Activated CD8-positive, alpha-beta memory T cell treated with anti-CD3 and anti-CD28 coated beads for 1 hour (primary cell): ENCODE results near the gene ODF4.
"Not testable (repeated sequence)": the region's sequence is repeated elsewhere in the genome, so short reads cannot be mapped to it uniquely, and the experiment has no call there.

Source experiments
- DNase-seq, 2 donors: peaks; one replicate each; pipeline ENCODE4 v3.0.0-alpha.2; 2020; ENCODE audit warnings: low read depth in 1 of 2; ENCODE audit errors: extremely low read depth in 1 of 2

The ODF4 gene

GRCh38 chr17:8324923-8325322 lies 14.7 kb upstream of the ODF4 start:
- no peak for DNase-seq

GRCh38 chr17:8326511-8327302 lies 12.9 kb upstream of the ODF4 start:
- DNase-seq: no peak

- DNase-seq: no peak
Measured at GRCh38 chr17:8327303-8327649, 12.4 kb upstream of the ODF4 start.

GRCh38 chr17:8332128-8332527 lies 7.5 kb upstream of the ODF4 start:
- no peak for DNase-seq

GRCh38 chr17:8332688-8333087 lies 7.0 kb upstream of the ODF4 start:
- DNase-seq: no peak

DNA sequence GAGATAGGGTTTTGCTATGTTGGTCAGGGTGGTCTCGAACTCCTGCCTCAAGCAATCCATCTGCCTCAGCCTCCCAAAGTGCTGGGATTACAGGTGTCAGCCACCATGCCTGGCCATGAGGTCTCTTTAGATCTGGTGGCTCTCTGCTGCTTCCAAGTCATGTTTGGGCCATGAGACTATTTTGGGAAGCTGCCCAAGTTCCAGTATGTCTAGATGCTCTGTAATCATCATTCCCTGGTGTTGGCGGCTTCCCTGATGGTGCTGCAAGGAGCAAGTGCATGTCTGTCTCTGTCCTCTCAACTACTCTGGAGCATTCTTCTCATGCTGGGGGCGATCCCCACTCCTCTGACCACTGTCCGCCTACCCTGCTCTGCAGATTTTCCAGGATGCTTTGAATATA lies 6.4 kb upstream of the ODF4 start:
- DNase-seq: no peak

GRCh38 chr17:8337802-8338752 lies 1.6 kb upstream of the ODF4 start:
- DNase-seq: no peak

DNA sequence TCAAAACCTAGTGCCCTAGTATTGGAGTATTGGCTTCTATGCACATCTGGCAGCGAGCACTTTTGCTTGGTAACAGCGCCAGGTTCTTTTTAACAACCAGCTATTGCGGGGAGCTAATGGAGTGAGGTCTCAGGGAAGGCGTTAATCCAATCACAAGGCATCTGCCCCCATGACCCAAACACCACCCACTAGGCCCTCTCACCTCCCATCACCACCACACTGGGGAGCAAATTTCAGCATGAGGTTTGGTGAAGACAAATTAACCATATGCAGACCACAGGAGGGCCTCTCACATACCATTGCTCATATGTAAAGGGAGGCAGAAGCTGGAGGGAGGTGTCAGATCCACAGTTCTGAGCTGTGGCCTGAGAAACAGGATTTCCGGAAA lies 893 bp upstream of the ODF4 start:
- DNase-seq: no peak

DNA sequence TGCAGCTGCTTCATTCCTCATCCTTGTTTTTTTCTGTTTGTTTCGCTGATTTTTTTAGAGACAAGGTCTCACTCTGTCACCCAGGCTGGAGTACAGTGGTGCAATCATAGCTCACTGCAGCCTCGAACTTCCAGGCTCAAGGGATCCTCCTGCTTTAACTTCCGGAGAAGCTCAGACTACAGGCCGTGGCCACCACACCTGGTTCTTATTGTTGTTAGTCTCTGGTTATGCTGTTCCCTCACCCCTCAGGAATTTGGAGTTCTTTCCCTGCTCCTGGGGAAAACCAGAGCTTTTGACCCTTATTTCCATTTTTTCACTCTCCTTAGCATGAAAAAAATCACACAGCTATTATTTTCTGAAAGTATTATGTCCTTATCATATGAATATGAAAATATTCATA lies 1.8 kb downstream of the ODF4 start:
- DNase-seq: no peak

DNA sequence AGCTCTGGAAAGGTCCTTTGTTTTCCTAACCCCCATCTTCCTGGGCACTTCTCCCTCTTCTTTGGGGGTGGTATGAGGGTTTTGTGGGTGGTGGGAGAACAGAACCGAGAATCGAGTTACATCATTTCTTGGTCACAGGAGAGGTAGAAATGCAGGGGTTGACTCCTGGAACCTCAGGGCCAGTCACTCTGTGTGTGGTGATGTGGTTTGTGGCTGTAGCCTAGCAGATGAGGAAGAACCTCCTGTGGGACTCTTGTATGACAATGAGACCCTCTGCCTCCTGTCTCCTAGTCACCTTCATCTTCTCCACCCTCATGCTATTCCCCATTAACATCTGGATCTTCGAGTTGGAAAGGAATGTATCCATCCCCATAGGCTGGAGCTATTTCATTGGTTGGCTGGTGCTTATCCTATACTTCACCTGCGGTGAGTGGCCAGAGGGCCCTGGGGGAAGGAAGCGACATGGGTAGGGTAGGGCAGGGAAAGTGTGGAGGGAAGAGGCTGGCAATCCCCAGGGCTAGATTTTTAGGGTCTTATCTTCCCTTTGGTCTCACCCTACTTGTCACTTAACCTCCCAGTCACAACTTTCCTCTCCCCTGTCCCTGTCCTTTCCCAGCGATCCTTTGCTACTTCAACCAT lies 5.5 kb downstream of the ODF4 start:
- no peak for DNase-seq

GRCh38 chr17:8345951-8346665 lies 6.5 kb downstream of the ODF4 start:
- DNase-seq: no peak

GRCh38 chr17:8347001-8347400 lies 7.4 kb downstream of the ODF4 start:
- DNase-seq: not testable (repeated sequence)

DNA sequence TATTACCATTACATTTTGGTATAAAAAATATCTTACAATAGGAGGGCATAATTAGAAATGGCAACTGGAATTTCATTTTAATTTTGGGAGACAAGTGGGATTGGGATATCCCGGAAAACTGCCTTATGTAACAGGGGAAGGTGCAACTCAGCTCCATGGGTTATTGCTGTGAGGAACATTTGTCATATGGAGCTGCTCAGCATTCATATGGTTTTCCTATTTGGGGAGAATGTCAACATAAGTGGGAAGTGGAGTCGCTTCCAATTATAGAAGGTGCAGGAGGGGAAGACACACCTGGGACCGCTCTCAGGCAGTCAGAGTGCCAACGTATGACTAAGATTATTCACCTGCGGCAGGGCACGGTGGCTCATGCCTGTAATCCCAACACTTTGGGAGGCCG lies 10.7 kb downstream of the ODF4 start:
- no peak for DNase-seq

DNA sequence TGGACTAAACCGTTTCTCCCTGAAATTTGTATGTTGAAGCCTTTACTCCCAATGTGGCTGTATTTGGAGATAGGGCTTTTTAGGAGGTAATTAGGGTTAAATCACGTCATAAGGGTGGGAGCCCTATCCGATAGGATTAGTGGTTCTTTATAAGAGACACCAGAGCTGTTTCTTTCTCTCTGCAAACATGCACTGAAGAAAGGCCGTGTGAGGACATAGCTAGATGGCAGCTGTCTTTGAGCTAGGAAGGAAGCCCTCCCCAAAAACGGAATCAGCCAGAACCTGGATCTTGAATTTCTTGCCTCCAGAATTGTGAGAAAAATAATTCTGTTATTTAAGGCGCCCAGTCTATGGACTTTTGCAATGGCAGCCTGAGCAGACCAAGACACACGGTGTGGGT lies 14.1 kb downstream of the ODF4 start:
- DNase-seq: no peak

DNA sequence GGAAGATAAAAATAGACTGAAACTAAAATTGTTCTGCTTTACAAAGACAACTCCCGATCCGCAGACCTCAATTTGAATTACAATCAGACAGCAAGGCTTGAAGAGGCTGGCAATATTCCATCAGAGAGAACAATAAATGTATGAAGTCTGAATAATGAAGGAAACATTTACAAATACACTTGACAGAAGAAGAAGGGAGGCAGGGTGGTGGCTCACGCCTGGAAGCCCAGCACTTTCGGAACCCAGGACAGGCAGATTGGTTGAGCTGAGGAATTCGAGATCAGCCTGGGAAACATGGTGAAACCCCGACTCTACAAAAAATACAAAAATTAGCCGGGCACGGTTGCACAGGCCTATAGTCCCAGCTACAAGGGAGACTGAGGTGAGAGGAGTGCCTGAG lies 14.6 kb downstream of the ODF4 start:
- no peak for DNase-seq

DNA sequence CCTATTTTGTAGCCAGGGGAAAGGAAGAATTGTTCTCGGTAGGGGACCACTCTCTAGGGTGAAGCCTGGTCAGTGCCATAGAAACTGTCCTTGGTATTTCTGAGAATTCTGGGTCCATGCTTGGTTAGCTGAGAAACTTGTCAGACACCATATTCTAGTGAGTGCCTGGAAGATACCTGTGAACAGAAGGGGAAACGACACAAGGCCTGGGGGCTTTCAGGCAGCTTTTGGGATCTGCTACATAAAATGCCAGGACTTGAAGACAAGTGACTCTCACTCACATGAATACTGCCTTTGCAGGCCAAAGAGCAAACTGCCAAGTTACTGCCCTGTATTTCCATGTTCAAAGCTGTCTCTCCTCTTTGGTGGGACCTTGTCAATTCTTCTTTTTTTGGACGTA lies 18.3 kb downstream of the ODF4 start:
- DNase-seq: no peak

DNA sequence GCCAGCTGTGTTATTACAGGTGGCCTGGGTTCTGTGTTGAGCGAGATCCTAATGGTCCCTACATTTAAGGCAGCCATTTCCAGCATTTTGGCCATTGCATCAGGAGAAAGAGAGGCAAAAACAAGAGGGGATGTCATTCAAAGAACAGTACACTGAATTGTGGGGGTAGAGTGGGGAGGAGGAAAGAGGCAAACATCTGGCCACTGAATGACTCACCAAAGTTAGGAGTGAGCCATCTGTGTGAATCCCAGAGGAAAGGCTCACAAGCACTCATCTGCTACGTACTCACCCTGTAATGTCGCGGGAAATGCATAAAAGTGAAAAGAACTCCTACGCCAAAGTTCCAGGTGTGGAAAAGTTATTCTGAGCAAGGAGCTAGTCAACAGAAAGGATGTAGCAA lies 20.1 kb downstream of the ODF4 start:
- no peak for DNase-seq

- DNase-seq: no peak
Measured at GRCh38 chr17:8360260-8360659, 20.6 kb downstream of the ODF4 start.

DNA sequence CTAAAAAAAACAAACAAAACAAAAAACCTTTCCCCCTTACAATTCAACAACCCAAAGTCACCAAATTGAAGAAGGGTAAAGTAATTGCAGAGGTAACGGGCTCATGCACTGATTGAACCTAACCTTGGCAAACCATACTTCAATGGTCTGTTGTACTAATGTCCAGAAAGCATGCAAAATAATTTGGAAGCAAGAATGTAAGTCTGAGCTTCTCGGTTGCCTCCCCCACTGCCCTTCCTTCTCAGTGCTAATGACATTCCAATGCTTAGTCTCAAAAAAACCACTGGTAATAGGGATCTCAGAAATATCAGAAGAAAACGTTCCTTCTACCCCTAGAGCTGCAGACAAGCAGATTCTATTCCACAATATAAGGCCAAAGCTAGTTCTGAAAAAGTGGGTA lies 21.1 kb downstream of the ODF4 start:
- no peak for DNase-seq

DNA sequence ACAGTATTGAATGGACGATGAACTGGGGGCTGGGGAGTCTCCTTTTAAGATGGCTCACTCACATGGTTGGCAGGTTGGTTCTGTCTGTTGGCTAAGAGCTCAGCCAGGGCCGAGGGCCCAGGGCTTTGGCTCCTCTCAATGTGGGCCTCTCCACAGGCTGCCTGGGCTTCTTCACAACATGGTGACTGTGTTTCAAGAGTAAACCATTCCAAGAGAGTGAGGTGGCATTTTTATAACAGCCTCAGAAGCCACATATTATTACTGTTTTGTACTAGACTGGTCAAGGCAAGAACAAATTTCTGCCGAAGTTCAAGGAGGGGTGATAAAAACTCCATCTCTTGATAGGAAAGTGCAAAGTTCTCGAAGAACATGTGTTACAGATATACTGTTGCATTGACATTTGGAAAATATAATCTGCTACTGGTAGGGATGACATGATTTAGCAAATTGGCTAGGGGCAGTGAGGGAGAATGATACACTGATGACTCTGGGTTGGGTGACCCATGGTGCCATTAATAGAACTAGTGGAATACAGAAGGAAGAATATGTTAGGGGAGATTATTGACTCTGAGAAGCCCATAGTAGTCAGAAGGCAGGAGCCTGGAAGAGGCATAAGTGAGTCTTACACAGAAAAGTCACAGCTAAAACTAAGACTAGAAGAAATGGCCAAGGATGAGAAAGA lies 23.2 kb downstream of the ODF4 start:
- DNase-seq: no peak

DNA sequence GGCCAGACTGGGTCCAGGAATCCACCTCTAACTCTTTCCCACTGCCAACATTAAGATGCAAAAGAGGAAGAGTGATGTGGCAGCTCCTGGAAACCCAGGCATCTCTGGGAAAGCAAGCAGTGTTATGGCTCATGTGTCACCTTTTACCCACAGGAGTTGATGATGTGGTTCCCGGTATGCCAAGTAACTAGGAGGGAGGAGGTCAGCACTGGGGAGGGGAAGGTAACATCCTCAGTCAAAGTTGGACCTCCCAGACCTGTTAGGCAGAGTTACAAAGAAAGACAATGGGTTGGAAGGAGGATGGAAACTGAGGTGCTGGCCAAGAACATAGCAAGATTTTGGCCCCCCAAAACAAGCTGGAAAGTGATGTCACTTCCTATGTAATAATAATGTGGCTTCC lies 25.5 kb downstream of the ODF4 start:
- no peak for DNase-seq
